ENCODE data around the gene BLNK.

GRCh38 chr10:96216775-96217174, 54.6 kb downstream of the BLNK start:
- no peak for TF ChIP-seq YY1 (IDR thresholded peaks at IDR 0.05; ENCODE audit: insufficient read depth, insufficient read length)
- TF ChIP-seq SUZ12 (IDR thresholded peaks at IDR 0.05; ENCODE audit: extremely low read depth, insufficient read depth, insufficient read length) = no peak
- no peak for TF ChIP-seq ZNF274 (IDR thresholded peaks at IDR 0.05; ENCODE audit: low read depth, low read length)

Data from NT2/D1 (cell line).